Activated naive CD8-positive, alpha-beta T cell treated with anti-CD3 and anti-CD28 coated beads, Interleukin-2, amount 10 ng/mL, durations not matched to agents 7 days and 5 days (primary cell): ENCODE measurements around the gene NDUFS6. TPM values are rescaled to one million over a fixed set of nuclear protein-coding genes. Genes with fewer than 3 reads are reported as not detected.

ENCODE experiments used
- ATAC-seq: fragments of 150-1000 bp; cut with Tn5 transposase; one replicate; pipeline ENCODE4 v1.10.0; 2021; ENCODE audit warnings: low read depth, moderate library complexity
- POLR2A ChIA-PET: fragments of 350-600 bp; sonication (Branson Sonifier 250); formaldehyde crosslinking; loops from one replicate; lab custom pipeline; 2021; ENCODE audit warnings: antibody characterized with exemption; lab: Charles Lee
- DNase-seq: peaks from one replicate; pipeline ENCODE4 v3.0.0; 2021
- H3K27ac Mint-ChIP-seq: one replicate; pipeline ENCODE4 v1.8.0; 2022; ENCODE audit warnings: mild to moderate bottlenecking, mixed read lengths
- H3K27me3 Mint-ChIP-seq: one replicate; pipeline ENCODE4 v1.8.0; 2022; ENCODE audit warnings: mild to moderate bottlenecking, moderate library complexity, mixed read lengths
- H3K36me3 Mint-ChIP-seq: one replicate; pipeline ENCODE4 v1.8.0; 2021; ENCODE audit warnings: mild to moderate bottlenecking, mixed read lengths
- H3K4me1 Mint-ChIP-seq: one replicate; pipeline ENCODE4 v1.8.0; 2021; ENCODE audit warnings: mixed read lengths
- H3K4me3 Mint-ChIP-seq: one replicate; pipeline ENCODE4 v1.8.0; 2022; ENCODE audit warnings: mild to moderate bottlenecking, moderate library complexity, mixed read lengths
- H3K9me3 Mint-ChIP-seq: one replicate; pipeline ENCODE4 v1.8.0; 2021; ENCODE audit warnings: mixed read lengths
- total RNA-seq, 2 experiments: library from RNA; stranded (reverse); gene quantifications; one replicate each; pipeline ENCODE4 v1.2.3, GENCODE V29; 2021

NDUFS6 gene
- 10 to 100 TPM; 24.7 to 27.7 TPM for total RNA-seq

GRCh38 chr5:1801222-1801966, at the start of gene NDUFS6:
TSS of gene NDUFS6 (plus strand) at chr5:1801407. CDS start at chr5:1801418, 11 bp downstream.
- Mint-ChIP-seq H3K4me1 (peaks cover 42% of the 10 kb centered on the region), H3K36me3 (peaks cover 26% of the 10 kb centered on the region), H3K27me3 (no peaks in the 10 kb centered on the region), H3K4me3 (peak within 1 kb of the TSS; percentile 89), H3K9me3 (no peaks in the 10 kb centered on the region), H3K27ac (peak within 1 kb of the TSS; percentile 98)
- ATAC-seq (peak; percentile 59), DNase-seq (peak; percentile 85)
- POLR2A ChIA-PET = interaction anchor here (0.6 to 1.9 kb wide), 7 partner anchors 10 to 1582 kb away, joined by 3 to 29 read pairs (median 4); no protein-coding TSS in a partner anchor

DNA sequence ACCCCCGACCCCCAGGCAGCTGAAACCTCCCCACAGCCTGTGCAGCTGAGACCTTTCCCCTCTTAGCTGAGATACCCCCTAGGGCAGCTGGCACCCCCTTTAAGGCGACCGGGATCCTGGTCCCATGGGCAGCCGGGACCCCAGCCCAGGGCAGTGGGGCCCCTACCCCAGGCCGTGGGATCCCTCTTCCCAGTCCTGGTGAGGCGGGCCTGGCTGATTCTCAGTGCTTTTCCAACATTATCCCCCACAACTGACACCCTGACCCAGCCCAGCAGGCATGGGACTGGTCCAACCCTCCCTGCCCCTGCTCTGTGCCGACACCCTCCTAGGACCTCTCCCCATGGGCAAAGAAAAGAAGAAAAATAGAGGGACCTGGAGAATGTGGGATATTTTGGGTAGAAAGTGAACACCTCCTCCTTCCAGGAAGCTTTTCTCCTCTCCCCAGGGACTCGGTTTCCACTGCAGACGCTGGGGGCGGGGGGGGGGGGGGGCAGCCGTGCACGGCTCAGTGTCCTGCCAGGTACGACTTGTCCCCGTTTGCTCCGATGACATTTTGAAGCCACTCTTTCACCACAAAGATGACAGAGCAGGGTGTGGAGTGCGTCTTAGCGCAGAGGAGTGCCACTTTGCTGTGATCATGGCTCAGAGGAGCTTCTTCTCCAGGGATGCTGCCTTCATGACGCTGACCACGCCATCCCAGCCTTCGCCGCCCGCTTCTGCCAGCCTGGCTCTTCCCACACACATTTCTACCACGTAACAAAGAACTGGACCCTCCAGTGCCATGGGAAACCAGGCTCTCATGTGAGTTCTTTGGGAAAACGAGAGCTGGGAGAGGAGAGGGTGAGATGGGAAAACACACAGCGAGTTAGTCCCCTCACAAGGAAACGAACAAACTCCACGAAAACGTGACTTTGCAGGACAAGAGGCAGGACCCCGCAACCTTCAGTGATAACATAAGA, 49.1 kb upstream of the NDUFS6 start:
- H3K27ac Mint-ChIP-seq = no peak overlapping the region
- no peak overlapping the region for H3K4me3 Mint-ChIP-seq
- DNase-seq = peak; percentile 18
- no peaks in the 10 kb centered on the region for H3K36me3 Mint-ChIP-seq
- peaks cover 3% of the 10 kb centered on the region for H3K27me3 Mint-ChIP-seq
- no peak for ATAC-seq
- H3K9me3 Mint-ChIP-seq = no peaks in the 10 kb centered on the region
- POLR2A ChIA-PET = interaction anchor here (1.2 kb wide), 1 partner anchor 41 kb away, joined by 4 read pairs; no protein-coding TSS in a partner anchor
- no peaks in the 10 kb centered on the region for H3K4me1 Mint-ChIP-seq

DNA sequence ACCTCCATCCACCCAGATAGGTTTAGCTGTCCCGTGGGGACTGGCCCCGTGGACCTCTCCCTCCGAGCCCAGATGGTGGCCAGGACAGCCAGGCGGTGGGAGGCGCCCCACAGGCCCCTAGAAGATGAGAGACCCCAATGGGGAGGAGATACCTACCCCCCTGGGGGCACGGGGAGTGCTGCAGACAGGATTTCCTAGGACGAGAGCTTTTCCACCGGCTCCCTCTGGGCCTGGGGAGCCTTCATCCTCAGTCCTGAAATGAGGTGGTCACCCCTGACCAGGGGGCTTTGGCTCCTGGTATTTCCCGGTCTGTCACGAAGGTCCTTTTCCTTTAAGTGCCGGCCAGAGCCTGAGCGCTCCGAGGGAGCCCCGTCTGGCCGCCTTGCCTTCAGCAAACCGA, 48.3 kb upstream of the NDUFS6 start:
- Mint-ChIP-seq H3K27me3 (peaks cover 4% of the 10 kb centered on the region), H3K27ac (no peak overlapping the region), H3K4me1 (no peaks in the 10 kb centered on the region), H3K9me3 (no peaks in the 10 kb centered on the region), H3K36me3 (no peaks in the 10 kb centered on the region), H3K4me3 (no peak overlapping the region)
- POLR2A ChIA-PET = interaction anchor here (1.2 kb wide), 1 partner anchor 40 kb away, joined by 4 read pairs; no protein-coding TSS in a partner anchor
- DNase-seq (no peak), ATAC-seq (no peak)

DNA sequence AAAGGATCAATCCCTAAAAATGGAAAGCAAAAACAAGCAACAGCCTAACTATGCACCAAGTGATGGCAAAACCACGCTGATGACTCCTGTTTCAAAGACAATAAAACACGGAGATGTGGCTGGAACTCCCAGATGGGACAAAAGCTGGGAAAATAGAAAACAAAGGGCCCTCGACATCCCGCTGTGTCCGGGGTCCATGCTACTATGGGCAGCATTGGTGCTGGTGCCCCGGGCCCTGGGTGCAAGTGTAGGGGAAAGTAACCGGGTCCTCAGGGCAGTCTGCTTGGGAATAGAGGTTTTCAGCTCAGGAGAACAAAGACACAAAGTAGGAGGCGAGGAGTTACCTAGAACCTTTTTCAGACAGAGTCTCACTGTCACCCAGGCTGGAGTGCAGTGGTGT, 47.7 kb upstream of the NDUFS6 start:
- H3K4me1 Mint-ChIP-seq = no peaks in the 10 kb centered on the region
- POLR2A ChIA-PET = no interaction called here
- DNase-seq = no peak

DNA sequence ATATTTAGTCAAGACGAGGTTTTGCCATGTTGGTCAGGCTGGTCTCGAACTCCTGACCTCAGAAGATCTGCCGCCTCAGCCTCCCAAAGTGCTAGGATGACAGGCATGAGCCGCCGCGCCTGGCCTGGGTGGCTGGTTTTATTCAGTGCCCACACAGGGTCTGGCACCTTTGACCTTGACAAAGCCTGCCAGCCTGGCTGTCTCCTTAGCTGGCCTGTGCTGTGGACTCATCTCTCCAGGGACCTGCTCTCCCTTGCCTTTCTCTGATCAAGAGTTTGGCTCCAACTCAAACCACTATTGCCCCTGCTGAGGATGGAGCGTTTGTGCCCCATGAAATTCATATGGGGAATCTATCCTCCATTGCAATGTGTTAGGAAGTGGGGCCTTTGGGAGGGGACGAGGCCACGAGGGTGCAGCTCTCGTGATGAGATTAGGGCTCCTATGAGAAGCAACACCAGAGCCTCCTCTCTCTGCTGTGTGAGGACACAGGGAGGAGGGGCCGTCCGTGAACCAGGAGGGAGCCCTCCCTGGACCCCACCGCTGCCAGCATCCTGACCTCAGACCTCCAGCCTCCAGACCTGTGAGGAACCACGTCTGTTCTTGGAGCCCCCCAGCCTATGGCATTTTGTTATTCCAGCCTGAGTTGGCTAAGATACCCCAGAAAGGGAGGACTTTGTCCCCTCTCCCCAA, 46.5 kb upstream of the NDUFS6 start:
- DNase-seq (no peak), ATAC-seq (no peak)
- no peak overlapping the region for H3K27ac Mint-ChIP-seq
- peaks cover 4% of the 10 kb centered on the region for H3K27me3 Mint-ChIP-seq
- H3K4me3 Mint-ChIP-seq = no peak overlapping the region
- POLR2A ChIA-PET = no interaction called here
- H3K4me1 Mint-ChIP-seq = no peaks in the 10 kb centered on the region
- no peaks in the 10 kb centered on the region for H3K36me3 Mint-ChIP-seq
- H3K9me3 Mint-ChIP-seq = no peaks in the 10 kb centered on the region

More for the DNA sequence above, 47.7 kb upstream of the NDUFS6 start:
- ATAC-seq = no peak
- peaks cover 4% of the 10 kb centered on the region for H3K27me3 Mint-ChIP-seq
- no peak overlapping the region for H3K27ac Mint-ChIP-seq
- no peaks in the 10 kb centered on the region for H3K36me3 Mint-ChIP-seq
- H3K4me3 Mint-ChIP-seq = no peak overlapping the region
- no peaks in the 10 kb centered on the region for H3K9me3 Mint-ChIP-seq

DNA sequence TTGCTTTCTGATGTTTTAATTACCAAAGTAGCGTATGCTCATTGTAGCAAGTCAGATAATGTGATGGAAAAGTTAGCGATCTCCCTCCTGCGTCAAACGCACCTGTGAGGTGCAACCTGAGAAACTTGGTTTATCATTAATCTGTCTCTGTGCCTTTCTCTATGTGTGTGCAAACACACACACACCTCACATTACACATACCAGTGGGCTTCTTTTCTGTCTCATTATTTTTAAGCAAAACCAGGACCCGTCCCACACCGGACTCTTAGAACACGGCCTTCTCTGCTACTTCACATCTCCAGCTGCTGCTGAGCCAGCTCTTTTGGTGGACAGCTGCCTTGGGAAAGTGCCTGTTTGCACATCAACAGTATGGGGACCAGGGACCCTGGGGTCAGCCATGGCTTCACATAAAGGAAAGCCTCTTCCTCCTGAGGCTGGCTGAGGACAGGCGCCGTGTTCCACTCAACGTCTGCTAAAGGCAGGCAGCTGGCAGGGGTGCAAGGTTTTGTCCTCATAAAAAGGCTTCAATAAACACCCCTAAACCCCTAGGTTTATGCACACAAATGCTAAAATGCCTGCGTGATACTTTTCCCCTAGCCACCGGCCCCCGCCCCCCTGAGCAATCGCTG, 45.8 kb upstream of the NDUFS6 start:
- POLR2A ChIA-PET = no interaction called here
- DNase-seq (peak; percentile 8), ATAC-seq (no peak)
- Mint-ChIP-seq H3K36me3 (no peaks in the 10 kb centered on the region), H3K27ac (no peak overlapping the region), H3K9me3 (no peaks in the 10 kb centered on the region), H3K4me3 (no peak overlapping the region), H3K4me1 (no peaks in the 10 kb centered on the region), H3K27me3 (peaks cover 4% of the 10 kb centered on the region)

- Mint-ChIP-seq H3K4me3 (no peak overlapping the region), H3K27ac (no peak overlapping the region), H3K36me3 (no peaks in the 10 kb centered on the region), H3K9me3 (no peaks in the 10 kb centered on the region), H3K4me1 (no peaks in the 10 kb centered on the region), H3K27me3 (peaks cover 4% of the 10 kb centered on the region)
- ATAC-seq = no peak
- no peak for DNase-seq
- POLR2A ChIA-PET = no interaction called here
Observed at GRCh38 chr5:1756481-1756880, 44.7 kb upstream of the NDUFS6 start.

DNA sequence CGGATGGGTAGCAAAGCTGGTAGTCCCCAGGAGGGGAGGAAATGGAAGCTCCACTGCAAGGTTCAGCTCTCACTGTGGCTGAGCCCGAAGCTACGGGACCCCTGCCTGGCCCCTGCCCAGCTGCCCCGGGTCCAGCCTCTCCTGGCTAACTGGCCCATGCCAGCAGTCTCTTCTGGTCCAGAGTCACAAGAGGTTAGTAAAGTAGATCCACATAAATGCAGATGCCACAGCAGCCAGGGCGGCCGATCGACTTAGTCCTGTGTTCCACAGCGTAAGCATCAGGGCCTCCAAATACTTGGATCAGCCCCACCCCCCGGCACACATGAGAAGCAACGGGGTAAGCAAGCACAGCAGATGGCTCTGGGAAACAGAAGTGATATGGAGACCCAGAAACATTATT, 43.7 kb upstream of the NDUFS6 start:
- H3K9me3 Mint-ChIP-seq = no peaks in the 10 kb centered on the region

GRCh38 chr5:1758574-1758973, 42.6 kb upstream of the NDUFS6 start:
- POLR2A ChIA-PET = no interaction called here
- Mint-ChIP-seq H3K4me1 (no peaks in the 10 kb centered on the region), H3K27me3 (peaks cover 4% of the 10 kb centered on the region), H3K27ac (no peak overlapping the region), H3K4me3 (no peak overlapping the region), H3K36me3 (no peaks in the 10 kb centered on the region), H3K9me3 (no peaks in the 10 kb centered on the region)
- ATAC-seq (no peak), DNase-seq (no peak)

More for the DNA sequence above, 43.7 kb upstream of the NDUFS6 start:
- DNase-seq (no peak), ATAC-seq (no peak)
- Mint-ChIP-seq H3K27ac (no peak overlapping the region), H3K36me3 (no peaks in the 10 kb centered on the region), H3K4me1 (no peaks in the 10 kb centered on the region), H3K27me3 (peaks cover 4% of the 10 kb centered on the region), H3K4me3 (no peak overlapping the region)
- POLR2A ChIA-PET = no interaction called here

DNA sequence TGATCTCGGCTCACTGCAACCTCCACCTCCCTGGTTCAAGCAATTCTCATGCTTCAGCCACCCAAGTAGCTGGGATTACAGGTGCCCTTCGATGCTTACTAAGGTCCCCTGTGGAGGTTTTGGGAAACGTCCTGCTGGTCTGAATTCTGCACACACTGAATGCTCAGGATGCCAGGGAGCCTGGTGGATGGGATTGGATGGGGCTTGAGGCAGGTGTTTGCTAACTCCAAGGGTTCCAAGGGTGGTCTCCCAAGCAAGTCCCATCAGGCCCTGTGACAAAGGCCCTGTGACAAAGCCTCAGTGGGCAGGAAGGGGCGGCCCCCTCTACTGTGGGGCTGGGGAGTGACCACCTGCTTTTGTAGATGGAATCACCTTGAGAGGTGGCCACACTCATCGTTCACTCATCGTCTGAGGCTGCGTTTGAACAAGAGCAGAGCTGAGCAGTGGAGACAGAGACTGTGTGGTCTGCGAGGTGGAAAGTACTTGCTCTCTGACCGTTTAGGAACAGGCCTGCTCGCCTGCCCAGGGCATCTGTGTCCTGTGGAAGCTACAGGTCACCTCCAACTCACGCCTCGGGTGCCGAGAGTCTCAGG, 41.7 kb upstream of the NDUFS6 start:
- Mint-ChIP-seq H3K36me3 (no peaks in the 10 kb centered on the region), H3K4me3 (no peak overlapping the region), H3K4me1 (no peaks in the 10 kb centered on the region), H3K27ac (no peak overlapping the region), H3K27me3 (peaks cover 4% of the 10 kb centered on the region), H3K9me3 (no peaks in the 10 kb centered on the region)
- ATAC-seq = no peak
- POLR2A ChIA-PET = no interaction called here
- no peak for DNase-seq

GRCh38 chr5:1760231-1760630, 41.0 kb upstream of the NDUFS6 start:
- Mint-ChIP-seq H3K27ac (no peak overlapping the region), H3K4me3 (no peak overlapping the region), H3K9me3 (no peaks in the 10 kb centered on the region), H3K36me3 (no peaks in the 10 kb centered on the region), H3K27me3 (peaks cover 7% of the 10 kb centered on the region), H3K4me1 (no peaks in the 10 kb centered on the region)
- ATAC-seq = no peak
- POLR2A ChIA-PET = no interaction called here
- DNase-seq = no peak

GRCh38 chr5:1760656-1761452, 40.4 kb upstream of the NDUFS6 start:
- POLR2A ChIA-PET = no interaction called here
- H3K36me3 Mint-ChIP-seq = no peaks in the 10 kb centered on the region
- no peak overlapping the region for H3K4me3 Mint-ChIP-seq
- peaks cover 7% of the 10 kb centered on the region for H3K27me3 Mint-ChIP-seq
- H3K27ac Mint-ChIP-seq = no peak overlapping the region
- ATAC-seq = no peak
- H3K9me3 Mint-ChIP-seq = no peaks in the 10 kb centered on the region
- no peaks in the 10 kb centered on the region for H3K4me1 Mint-ChIP-seq
- peak; percentile 13 for DNase-seq
